DMS79 (cell line): ENCODE results near the gene CFAP54.
A peak's percentile ranks its signal among the peaks of the same experiment; 100 is the strongest.
"Not testable (repeated sequence)": the region's sequence is repeated elsewhere in the genome, so short reads cannot be mapped to it uniquely, and the experiment has no call there.

Experiments used
- DNase-seq: peaks from one replicate; lab custom pipeline; 2025; lab: John Stamatoyannopoulos, UW

The CFAP54 gene

DNA sequence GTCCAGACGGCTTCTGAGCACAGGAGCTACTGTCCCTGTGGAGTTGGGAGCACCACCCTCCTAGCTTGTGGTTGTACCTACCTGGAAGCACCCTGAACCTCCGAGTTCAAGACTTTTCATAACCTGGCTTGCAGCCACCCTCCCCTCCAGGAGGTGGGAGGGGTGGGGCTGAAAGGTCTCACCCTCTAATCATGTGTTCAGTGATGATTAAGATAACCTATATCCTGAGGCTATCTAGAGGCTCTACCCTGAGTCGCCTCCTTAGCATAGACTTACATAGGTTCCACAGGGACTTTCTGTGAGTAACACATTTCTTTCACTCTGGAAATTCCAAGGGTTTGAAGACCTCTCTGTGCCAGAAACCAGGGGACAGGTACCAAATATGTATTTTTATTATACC, 146.5 kb downstream of the CFAP54 start:
- no peak for DNase-seq

DNA sequence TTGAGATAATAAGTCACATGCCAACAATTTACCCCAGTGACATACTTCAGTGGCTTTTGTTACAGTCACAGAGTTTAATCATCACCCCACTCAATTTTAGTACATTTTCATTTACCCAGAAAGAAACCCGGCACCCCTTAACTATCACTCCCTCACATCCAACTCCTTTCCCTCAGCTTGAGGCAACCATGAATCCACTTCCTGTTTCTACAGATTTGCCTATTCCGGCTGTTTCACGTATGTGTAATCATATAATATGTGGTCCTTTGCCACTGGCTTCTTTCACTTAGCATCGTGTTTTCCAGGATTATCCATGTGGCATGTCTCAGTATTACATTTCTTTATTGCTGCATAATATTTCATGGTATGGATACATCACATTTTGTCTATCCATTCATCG, 147.5 kb downstream of the CFAP54 start:
- no peak for DNase-seq

DNA sequence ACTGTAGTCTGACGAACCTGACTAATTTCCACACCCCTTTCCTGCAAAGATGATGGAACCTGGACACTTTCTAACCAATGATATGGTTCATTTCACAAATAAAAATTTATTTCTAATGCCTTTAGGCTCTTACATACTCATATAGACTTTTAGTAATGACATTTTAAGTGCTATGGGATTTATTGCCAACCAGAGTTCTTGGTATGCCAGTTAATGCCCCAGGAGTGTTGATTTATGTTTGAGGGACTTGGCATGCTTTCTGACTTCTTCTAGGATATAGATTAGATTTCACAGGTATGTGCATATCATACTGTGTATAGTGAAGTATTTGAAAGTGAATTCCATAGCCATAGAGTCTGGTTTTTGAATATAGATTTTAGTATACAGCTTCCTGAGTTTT, 159.5 kb downstream of the CFAP54 start:
- no peak for DNase-seq

DNA sequence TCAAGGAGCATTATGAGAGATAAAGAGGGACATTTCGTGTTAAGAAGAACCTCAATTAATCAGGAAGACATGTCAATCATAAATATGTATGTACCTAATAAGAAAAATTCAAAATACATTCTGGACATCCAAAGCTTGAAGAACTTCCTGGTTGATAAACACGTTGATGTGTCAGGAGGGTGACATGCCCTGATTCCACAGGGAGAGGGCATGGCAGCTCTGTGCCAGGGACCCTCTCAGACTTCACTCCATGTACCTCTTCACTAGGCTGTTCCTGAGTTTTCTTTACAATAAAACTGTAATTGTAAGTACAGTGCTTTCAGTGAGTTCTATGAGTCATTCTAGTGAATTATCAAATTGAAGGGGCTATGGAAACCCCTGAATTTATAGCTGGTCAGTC, 163.5 kb downstream of the CFAP54 start:
- DNase-seq, result no peak

DNA sequence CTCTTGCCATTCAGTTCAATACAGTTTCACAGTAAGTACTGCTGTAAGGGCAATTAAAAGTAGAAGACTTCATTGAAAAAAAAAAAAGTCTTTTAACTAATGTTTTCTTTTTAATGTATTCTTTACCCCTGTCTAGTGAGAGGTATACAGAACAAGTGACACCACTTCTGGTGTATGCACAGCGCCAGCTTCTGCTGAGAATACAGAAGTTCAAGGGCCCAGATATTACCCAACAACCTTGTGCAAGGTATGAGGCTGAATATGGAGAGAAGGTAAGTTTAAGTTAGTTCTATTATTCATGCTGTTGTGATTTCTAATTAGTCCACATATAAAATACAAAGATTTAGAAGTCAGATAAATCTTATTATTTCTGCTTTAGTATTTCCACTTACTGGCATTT, 168.7 kb downstream of the CFAP54 start:
- no peak for DNase-seq

DNA sequence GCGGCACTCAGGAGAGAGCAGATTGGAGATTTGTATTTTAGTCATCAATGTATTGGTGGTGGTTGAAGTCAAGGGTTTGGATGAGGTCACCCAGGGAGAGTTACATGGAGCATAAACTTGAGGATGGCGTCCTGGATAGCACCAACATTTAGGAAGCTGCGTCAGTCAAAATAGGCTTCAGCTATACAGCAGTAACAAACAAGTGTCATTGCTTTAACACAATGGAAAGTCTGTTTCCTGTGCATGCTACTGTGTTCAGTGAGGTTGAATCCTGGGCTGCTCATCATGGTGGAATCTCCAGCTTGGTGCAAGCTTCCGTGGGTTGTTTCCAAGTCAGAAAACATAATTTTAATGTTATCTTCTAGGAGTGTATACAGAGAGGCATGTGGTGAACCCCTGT, 180.4 kb downstream of the CFAP54 start:
- no peak for DNase-seq

DNA sequence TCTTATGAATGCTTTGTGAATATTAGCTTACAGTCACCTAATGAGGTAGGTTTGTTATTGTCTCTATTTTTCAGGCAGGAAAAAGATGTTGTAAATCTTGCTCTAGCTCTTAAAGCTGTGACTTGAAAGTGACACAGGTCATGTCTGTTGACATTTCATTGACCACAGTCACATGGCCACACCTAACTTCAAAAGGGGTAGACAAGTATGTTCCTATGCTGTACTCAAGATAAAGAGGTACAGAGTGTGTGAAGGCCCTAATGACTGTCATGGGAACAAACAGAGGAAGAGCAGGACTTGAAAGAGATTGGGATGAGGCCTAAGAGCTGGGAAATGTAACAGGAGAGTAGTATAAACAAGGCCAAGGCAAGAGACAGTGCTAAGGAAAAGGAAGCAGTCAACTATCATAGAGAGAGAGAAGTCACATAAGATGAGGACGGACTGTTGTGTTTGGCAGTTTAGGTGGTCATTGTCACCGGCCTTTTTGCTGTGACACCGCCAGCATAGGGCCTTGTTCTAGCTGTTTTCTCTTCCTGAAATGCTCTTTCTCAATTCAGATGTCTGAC, 181.0 kb downstream of the CFAP54 start:
- DNase-seq, result no peak

DNA sequence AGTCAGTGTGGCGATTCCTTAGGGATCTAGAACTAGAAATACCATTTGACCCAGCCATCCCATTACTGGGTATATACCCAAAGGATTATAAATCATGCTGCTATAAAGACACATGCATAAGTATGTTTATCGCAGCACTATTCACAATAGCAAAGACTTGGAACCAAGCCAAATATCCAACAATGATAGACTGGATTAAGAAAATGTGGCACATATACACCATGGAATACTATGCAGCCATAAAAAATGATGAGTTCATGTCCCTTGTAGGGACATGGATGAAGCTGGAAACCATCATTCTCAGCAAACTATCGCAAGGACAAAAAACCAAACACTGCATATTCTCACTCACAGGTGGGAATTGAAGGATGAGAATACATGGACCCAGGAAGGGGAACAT, 186.1 kb downstream of the CFAP54 start:
- not testable (repeated sequence) for DNase-seq

DNA sequence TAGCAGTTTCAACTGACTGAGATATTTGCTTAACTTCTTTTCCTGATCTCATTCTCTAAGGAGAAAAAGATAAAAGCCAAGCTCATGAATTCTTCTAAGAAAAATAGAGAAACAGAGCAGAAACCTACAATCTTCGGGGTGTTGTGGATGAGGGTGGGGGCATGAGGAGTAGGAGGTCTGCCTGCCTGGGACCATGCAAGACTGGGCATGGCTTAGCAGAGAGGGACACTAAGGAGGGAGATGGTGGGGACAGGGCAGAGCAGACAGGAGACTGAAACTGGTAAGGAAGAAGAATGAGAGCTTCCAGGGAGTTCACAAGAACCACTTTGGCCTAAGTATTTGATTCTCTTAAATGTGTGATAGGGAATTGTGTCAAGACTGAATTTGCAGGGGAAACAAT, 188.0 kb downstream of the CFAP54 start:
- no peak for DNase-seq

DNA sequence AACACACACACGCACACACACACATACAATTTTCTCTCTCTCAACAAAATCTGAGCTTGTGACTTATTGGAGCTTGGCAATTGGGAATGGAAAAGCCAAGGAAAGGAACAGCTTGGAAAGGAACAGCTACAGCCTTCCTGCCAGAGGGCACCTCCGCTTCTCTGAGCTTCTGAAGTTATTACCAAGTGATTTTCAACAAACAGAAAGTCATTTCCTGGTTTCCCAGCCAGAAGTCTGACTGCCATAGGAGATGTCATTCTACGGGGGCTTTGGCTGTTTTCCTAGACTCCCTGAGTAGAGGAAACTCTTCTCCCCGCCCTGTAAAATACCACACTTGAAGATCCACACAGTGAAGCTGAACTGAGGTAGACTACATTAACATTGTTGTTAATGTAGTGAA, 198.3 kb downstream of the CFAP54 start:
- no peak for DNase-seq

DNA sequence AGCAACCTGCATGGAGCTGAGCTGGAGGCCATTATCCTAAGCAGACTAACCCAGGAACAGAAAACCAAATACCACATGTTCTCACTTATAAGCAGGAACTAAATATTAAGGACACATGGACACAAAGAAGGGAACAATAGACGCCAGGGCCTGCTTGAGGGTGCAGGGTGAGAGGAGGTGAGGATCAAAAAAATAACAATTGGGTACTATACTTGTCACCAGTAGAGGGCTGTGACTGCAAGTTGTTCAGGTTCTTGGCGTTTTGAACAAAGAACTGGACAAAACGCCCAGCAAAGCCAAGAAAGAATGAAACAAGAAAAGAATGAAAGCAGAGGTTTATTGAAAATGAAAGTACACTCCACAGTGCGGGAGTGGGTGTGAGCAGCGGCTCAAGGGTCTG, 209.1 kb downstream of the CFAP54 start:
- DNase-seq, result no peak

DNA sequence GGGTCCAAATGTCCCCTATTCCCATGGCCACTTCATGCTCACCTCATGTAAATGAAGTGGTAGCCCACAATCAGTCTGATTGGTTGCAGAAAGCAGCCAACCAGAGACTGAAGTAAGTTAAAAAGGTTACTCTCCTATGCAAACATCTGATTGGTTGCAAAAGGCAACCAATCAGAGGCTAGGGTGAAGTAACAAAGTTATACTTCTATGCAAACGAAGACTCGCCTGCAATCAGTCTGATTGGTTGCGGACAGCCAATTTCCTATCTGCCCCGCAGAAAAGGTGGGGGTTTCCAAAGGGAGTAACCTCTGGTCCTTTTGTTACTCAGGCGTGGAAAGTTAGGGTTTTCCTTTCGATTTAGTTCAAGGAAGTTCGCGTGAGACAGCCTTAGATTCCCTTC, 209.6 kb downstream of the CFAP54 start:
- no peak for DNase-seq

DNA sequence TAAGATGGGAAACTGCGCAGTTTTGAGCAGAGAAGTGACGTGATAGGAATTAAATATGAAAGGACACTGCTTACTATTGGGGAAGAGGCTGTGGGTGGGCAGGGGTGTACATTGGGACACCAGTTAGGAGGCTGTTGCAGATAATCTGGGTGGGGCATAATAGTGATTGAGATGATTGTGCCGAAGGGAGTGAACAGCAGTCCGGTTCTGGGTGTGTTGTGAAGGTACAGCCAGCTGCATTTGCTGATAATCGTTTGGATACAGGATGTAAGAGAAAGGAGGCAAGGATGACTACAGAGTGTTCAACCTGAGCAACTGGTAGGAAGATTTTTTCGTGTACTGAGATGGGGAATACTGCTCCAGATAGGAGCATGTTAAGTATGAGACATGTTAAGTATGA, 212.5 kb downstream of the CFAP54 start:
- no peak for DNase-seq

DNA sequence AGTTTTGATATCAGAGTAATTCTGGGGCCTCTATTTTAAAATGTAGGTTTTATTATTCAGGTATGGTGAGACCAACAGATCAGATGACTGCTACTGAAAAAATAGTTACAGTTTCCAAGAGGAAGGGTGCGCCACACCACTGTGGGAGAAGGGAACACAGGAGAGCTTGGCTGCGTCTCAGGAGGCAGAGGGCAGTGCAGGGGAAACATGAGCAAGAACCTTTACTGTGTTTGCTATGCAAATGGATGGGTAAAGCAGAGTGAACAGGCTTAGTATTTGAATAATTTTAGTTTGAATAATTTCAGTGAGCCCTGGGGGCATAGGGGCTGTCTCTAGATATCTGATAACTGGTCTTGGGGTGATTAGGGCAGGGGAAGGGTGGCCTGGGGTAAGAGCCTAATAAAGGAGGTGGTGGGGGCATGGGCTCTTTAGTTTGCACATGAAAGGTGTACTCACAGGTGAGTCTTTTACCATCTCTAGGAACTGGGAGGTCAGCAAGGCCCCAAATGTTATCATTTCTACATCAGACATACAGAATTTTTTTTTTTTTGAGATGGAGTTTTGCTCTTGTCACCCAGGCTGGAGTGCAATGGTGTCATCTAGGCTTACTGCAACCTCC, 220.9 kb downstream of the CFAP54 start:
- DNase-seq, result no peak

DNA sequence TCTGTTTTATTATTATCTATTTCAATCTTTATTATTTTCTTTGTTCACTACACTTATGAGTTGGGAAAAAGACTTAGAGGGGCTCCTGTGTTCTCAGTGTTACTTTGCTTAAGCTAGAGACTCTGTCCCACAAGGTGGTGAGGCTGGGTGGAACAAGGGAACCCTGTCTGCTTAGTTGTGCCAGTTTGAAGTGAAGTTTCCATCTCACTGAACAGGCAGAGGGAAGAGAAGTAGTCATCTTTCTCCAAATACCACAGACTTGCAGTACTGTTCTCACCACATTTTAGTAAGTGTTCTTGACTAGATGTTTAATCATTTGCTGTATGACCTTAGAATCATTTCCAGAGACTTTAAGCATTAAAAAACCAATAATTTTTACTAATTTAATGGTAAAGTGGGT, 222.0 kb downstream of the CFAP54 start:
- no peak for DNase-seq

DNA sequence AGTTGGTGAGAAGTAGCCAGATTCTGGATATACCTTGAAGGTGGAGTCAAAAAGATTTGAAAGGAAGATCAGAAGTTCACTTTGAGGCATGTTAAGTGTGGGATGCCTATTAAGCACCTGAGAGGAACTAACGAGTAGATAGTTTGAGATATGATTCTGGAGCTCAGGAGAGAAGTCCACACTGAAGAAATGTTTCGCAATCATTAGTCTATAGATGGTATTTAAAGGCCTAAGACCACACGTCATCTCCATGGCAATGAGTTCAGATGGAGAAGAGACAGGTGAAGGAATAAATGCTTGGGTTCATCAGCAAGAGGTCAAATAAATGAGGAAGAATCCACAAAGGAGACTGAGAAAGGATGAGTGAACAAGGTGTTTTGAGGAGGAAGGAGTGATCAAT, 224.8 kb downstream of the CFAP54 start:
- no peak for DNase-seq

DNA sequence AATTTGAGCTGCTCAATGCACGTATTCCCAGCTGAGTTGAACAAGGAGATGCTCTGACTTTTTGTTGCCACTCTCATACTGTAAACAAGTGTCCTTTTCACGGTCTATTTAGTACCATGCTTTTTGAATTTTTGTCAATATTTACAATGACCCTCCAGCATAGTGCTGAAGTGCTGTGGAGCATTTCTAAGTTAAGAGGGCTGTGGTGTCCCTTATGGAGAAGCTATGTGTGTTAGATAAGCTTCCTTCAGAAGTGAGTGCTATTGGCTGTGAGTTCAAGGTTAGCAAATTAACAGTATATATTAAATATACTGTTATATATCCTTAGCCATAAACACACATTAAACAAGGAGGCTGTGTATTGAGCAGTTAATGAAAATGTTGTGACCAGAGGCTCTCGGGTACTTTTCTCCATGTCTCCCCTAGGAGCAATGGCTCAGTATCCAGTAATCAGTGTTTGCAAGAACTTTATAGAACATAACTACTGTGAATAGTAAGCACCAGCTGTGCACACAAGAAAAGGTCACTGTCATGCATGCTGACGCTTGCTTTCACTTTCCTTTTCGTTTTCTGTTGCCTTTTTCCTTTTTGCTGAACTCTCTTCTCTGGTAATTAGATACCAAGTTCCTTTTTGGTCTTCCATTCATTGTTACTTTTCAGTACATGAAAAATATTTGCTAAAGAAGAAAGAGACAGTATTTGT, 230.4 kb downstream of the CFAP54 start:
- DNase-seq, result peak; percentile 94

DNA sequence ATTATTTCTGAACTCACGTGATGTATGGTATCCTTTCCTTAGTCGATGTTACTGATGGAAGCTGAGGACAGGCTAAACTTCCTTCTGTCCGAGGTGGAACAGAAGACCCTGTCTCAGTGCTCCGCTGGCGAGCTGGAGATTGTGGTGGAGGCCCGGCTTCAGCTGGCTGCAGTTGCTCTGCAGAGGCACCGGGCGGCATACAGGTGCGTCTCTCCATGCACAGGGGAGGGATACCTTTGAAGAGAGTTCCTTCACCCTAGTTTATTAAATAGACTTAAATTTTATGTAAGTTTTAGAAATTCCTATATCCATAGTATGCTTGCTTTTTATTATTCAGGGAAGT, 231.0 kb downstream of the CFAP54 start:
- DNase-seq, result peak; percentile 38

DNA sequence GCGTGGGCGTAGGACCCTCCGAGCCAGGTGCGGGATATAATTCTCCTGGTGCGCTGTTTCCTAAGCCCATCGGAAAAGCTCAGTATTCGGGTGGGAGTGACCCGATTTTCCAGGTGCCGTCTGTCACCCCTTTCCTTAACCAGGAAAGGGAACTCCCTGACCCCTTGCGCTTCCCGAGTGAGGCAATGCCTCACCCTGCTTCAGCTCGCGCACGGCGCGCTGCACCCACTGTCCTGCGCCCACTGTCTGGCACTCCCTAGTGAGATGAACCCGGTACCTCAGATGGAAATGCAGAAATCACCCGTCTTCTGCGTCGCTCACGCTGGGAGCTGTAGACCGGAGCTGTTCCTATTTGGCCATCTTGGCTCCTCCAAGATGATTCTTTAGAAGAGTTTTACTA, 240.1 kb downstream of the CFAP54 start:
- DNase-seq, result not testable (repeated sequence)

DNA sequence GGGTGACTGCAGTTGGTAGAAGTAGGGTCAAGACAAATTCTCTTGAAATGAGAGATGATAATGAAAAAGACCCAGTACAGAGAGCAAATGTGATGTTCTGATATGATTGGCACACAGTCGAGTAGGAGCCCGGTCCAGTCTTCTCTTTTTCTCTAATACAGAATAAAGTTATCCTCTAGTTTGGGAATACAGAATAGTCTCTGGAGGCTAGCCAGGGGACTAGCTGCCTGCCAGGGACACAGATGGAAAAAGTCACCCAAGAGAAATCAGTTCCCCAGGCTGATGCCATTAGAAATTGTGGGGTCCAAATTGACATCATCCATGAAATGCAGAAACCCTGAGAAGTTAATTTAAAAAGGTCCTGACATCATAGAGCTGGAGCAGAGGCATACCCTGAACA, 240.5 kb downstream of the CFAP54 start:
- DNase-seq, result no peak

DNA sequence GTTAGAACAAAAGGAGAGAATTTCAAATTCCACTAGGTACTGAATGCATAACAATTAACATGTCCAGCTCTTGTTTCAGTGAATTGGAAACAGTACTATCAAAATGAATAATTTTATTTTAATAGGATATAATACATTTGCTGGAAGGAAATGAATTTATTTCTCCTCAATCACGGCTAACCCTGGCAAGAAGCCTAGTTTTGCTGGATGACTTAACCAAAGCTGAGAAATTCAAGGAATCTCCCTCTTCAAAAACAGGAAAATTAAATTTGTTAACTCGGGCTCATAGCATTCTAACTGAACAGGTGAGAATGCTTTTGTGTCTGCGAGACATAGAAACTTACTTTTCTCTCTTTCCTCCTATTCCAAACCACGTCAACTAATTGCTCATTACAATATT, 254.2 kb downstream of the CFAP54 start:
- DNase-seq, result no peak

DNA sequence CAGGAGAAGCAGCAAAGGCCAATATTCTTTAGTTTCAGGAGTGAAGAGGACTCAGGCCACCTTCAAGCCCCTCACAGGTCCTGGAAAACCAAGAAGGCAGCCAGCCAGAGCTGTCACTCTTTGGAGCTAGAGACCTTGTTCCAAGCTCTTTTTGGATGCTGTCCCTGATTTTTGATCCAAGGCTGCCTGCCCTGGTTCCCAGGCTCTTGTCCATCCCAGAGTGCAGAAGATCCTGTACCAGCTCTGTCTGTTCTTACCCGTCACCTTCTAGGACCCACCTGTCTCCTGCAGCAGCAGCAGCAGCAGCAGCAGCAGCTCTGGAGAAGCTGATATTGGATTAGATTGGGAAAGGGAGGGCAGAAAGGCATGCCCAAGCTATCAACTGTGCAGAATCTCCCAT, 260.6 kb downstream of the CFAP54 start:
- DNase-seq, result no peak

DNA sequence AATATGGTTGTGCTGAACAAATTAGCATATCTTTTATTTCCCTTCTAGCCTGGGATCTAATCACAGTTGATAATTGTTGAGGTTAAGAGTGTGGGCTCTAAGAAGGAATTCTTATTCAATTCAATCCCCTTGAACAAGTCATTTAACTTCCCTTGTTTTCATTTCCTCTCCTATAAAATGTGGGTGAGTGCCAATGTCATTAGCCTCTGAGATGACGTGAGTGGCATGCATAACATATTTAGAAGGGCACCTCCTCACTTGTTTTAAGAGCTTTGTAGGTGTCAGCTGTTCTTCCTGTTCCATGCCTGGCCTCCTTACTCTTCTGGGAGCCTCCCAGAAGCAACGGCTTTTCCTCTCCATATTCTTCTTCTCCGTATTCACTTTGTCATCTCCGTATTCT, 262.2 kb downstream of the CFAP54 start:
- DNase-seq, result peak; percentile 7

DNA sequence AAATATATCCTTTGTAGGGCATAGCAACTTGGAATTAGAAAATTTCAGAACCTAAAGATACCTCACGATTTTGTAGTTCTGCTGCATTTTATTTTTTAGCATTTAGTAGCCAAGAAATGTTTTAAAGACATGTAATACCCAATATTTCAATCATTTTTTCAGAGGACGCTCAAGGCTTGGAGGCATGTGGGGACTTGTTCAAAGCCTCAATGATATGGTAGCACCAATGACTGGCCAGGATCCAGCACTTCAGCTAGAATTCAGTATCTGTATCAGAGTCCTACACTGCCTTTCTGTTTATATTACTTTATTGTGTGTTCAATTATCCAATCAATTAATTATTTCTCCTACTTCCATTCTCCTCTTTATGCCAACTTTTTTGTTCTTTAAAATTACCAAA, 262.8 kb downstream of the CFAP54 start:
- DNase-seq, result no peak
